ENCODE data around the gene TMEM169. TPM values are rescaled to one million over a fixed set of nuclear protein-coding genes. Genes with fewer than 3 reads are reported as not detected.

The TMEM169 gene
- total RNA-seq, 2 experiments from 2014 or later: 0.27 to 0.53 TPM

DNA sequence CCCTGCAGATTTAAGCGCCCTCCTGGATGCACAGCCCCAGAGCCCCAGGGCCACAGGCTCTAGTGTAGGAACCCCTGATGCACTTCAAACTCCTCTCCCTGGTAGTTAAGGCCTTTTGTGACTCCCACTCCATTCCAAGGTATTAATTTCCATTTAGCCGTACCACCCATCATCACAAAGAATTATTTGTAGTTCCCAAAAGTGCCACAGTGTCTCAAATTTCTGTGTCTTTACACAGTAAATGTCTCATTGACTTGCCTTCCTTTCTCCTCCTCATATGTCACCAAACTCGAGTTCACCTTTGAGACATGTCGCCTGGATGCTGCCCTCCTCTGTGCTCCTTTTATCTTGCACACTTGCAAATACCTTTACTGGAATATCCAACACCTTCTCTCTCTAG is 26.0 kb upstream of the TMEM169 start:
- Mint-ChIP-seq H3K27ac (peak overlapping the region; percentile 99), H3K36me3 (ENCODE audit: low read depth) (peaks cover 41% of the 10 kb centered on the region), H3K4me3 (no peak overlapping the region), H3K27me3 (no peaks in the 10 kb centered on the region), H3K9me3 (no peaks in the 10 kb centered on the region), H3K4me1 (ENCODE audit: low read depth) (peaks cover 42% of the 10 kb centered on the region)
- no peak overlapping the region for H3K4me3 ChIP-seq (ENCODE audit: low read length)
- ATAC-seq (ENCODE audit: poor library complexity) (no peak), DNase-seq (no peak)
- intact Hi-C loops (cut with DNase I, micrococcal nuclease): loop anchor here in 1 of 2 experiments (10.0 kb wide), 1 partner anchor 59 kb away; no protein-coding TSS in a partner anchor
- H3K9me3 ChIP-seq (ENCODE audit: control insufficient read depth in 1 of 2, insufficient read depth in 1 of 2, low read length in 2 of 2): no peaks in the 10 kb centered on the region
- no peak overlapping the region for H3K27ac ChIP-seq (ENCODE audit: low read depth in 1 of 2, low read length in 2 of 2)
- TF ChIP-seq, protein P1, sequence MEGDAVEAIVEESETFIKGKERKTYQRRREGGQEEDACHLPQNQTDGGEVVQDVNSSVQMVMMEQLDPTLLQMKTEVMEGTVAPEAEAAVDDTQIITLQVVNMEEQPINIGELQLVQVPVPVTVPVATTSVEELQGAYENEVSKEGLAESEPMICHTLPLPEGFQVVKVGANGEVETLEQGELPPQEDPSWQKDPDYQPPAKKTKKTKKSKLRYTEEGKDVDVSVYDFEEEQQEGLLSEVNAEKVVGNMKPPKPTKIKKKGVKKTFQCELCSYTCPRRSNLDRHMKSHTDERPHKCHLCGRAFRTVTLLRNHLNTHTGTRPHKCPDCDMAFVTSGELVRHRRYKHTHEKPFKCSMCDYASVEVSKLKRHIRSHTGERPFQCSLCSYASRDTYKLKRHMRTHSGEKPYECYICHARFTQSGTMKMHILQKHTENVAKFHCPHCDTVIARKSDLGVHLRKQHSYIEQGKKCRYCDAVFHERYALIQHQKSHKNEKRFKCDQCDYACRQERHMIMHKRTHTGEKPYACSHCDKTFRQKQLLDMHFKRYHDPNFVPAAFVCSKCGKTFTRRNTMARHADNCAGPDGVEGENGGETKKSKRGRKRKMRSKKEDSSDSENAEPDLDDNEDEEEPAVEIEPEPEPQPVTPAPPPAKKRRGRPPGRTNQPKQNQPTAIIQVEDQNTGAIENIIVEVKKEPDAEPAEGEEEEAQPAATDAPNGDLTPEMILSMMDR (IDR thresholded peaks at IDR 0.05): no peak
- peaks cover 11% of the 10 kb centered on the region for H3K4me1 ChIP-seq (ENCODE audit: insufficient read depth, low read length)
- H3K36me3 ChIP-seq (ENCODE audit: insufficient read depth, low read length): peaks cover 4% of the 10 kb centered on the region
- no peaks in the 10 kb centered on the region for H3K27me3 ChIP-seq (ENCODE audit: control insufficient read depth in 1 of 2, insufficient read depth in 2 of 2, low read length in 2 of 2)
- ChIA-PET CTCF (no interaction called here), POLR2A (interaction anchor here (0.7 kb wide), 1 partner anchor 10 kb away, joined by 3 read pairs; no protein-coding TSS in a partner anchor)

DNA sequence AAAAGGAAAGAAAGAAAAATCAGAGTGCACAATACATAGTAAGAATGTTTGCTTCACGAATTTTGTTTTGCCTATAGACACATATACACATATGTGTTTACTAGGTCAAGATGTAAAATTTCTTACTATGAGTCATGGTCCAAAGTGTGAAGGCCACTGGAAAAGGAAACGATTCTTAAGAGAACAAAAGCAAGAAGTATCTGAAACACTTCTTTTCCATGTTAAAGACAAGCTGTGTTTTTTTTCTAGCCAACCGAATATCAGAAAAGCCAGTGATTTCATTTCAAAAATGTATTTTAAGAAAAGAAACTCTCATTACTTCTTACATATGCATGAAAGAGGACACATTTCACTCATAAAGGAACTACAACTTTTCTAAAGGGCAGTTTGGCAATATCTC is 25.0 kb upstream of the TMEM169 start:
- CTCF ChIA-PET: no interaction called here

DNA sequence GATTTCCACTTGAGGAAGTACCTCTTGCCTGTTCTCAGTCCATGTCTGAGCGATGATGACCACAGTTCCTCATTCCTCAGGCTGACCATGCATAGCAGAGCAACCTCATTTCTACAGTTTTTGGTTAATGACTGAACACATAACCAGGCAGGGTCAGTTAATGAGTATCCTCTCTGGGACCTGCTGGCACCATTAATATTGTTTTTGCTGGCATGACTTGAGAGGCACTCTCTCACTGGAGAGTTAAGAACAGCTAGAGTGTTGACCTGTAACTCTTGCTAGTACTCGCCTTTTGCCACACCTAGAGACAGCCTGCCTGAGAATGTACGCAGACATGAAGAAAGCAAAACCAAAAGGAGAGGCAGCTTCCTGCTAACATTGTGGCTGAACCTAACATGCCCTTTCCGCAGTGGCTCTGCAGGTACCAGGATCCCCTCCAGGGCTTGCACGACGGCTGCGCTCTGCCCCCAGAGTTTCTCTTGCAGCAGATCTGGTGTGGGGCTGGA is 24.0 kb upstream of the TMEM169 start:
- intact Hi-C loops (cut with DNase I, micrococcal nuclease): loop anchor here in 1 of 2 experiments (10.0 kb wide), 1 partner anchor 57 kb away; no protein-coding TSS in a partner anchor

More for the DNA sequence above, 25.0 kb upstream of the TMEM169 start:
- no peak overlapping the region for H3K4me3 ChIP-seq (ENCODE audit: low read length)
- no peak for ATAC-seq (ENCODE audit: poor library complexity)
- intact Hi-C loops (cut with DNase I, micrococcal nuclease): loop anchor here in 1 of 2 experiments (10.0 kb wide), 1 partner anchor 58 kb away; no protein-coding TSS in a partner anchor
- Mint-ChIP-seq H3K4me1 (ENCODE audit: low read depth) (peaks cover 42% of the 10 kb centered on the region), H3K9me3 (no peaks in the 10 kb centered on the region), H3K4me3 (no peak overlapping the region), H3K27me3 (no peaks in the 10 kb centered on the region), H3K36me3 (ENCODE audit: low read depth) (peaks cover 37% of the 10 kb centered on the region), H3K27ac (peak overlapping the region; percentile 99)
- DNase-seq: no peak
- TF ChIP-seq, protein P1 (IDR thresholded peaks at IDR 0.05): no peak
- H3K4me1 ChIP-seq (ENCODE audit: insufficient read depth, low read length): peaks cover 11% of the 10 kb centered on the region
- H3K27ac ChIP-seq (ENCODE audit: low read depth in 1 of 2, low read length in 2 of 2): peak overlapping the region; percentile 70 to 86
- H3K27me3 ChIP-seq (ENCODE audit: control insufficient read depth in 1 of 2, insufficient read depth in 2 of 2, low read length in 2 of 2): no peaks in the 10 kb centered on the region
- H3K36me3 ChIP-seq (ENCODE audit: insufficient read depth, low read length): peaks cover 4% of the 10 kb centered on the region
- no peaks in the 10 kb centered on the region for H3K9me3 ChIP-seq (ENCODE audit: control insufficient read depth in 1 of 2, insufficient read depth in 1 of 2, low read length in 2 of 2)
- POLR2A ChIA-PET: interaction anchor here (0.6 to 0.7 kb wide), 2 partner anchors 13 to 65 kb away, joined by 3 to 4 read pairs; no protein-coding TSS in a partner anchor

More for the DNA sequence above, 24.0 kb upstream of the TMEM169 start:
- CTCF ChIA-PET: interaction anchor here (1.3 to 2.0 kb wide), 4 partner anchors 12 to 127 kb away, joined by 3 to 5 read pairs (median 4); partner anchors contain the start of genes PECR and TMEM169
- Histone ChIP-seq H3K9me3 (ENCODE audit: control insufficient read depth in 1 of 2, insufficient read depth in 1 of 2, low read length in 2 of 2) (no peaks in the 10 kb centered on the region), H3K36me3 (ENCODE audit: insufficient read depth, low read length) (peaks cover 8% of the 10 kb centered on the region), H3K4me3 (ENCODE audit: low read length) (peak overlapping the region; percentile 36), H3K27me3 (ENCODE audit: control insufficient read depth in 1 of 2, insufficient read depth in 2 of 2, low read length in 2 of 2) (no peaks in the 10 kb centered on the region), H3K4me1 (ENCODE audit: insufficient read depth, low read length) (peaks cover 11% of the 10 kb centered on the region), H3K27ac (ENCODE audit: low read depth in 1 of 2, low read length in 2 of 2) (peak overlapping the region; percentile 70 to 86)
- Mint-ChIP-seq H3K4me3 (peak overlapping the region; percentile 76), H3K36me3 (ENCODE audit: low read depth) (peaks cover 42% of the 10 kb centered on the region), H3K27ac (peak overlapping the region; percentile 99), H3K27me3 (no peaks in the 10 kb centered on the region), H3K4me1 (ENCODE audit: low read depth) (peaks cover 42% of the 10 kb centered on the region), H3K9me3 (no peaks in the 10 kb centered on the region)
- ATAC-seq (ENCODE audit: poor library complexity): peak; percentile 96
- TF ChIP-seq, protein P1 (IDR thresholded peaks at IDR 0.05): no peak
- POLR2A ChIA-PET: interaction anchor here (0.6 to 4.3 kb wide), 11 partner anchors 13 to 84 kb away, joined by 3 to 31 read pairs (median 5); partner anchors contain the start of genes PECR, TMEM169 and XRCC5
- peak; percentile 40 to 84 (median 54) for DNase-seq
